ENCODE results near the gene DOCK4.

GRCh38 chr7:111787741-111788140 is 418.5 kb downstream of the DOCK4 start:
- TF ChIP-seq CTCF (conservative IDR thresholded peaks at IDR 0.05) = no peak
- no peak for TF ChIP-seq ZFX (IDR thresholded peaks at IDR 0.05)

All from C4-2B (cell line).